Neural cell (in vitro differentiated cells): Measurements from ENCODE around the gene PLXNA4. TPM values are rescaled to one million over a fixed set of nuclear protein-coding genes. Genes with fewer than 3 reads are reported as not detected.

Experiments
- H2AFZ ChIP-seq: fragments of 200-600, 300-800 bp; sonication (generic), shearing (Covaris generic); 2 replicates; pipeline ENCODE4 v1.6.0; 2014; ENCODE audit warnings: low read depth, mild to moderate bottlenecking, antibody characterized with exemption, low read length, moderate library complexity
- H3F3A ChIP-seq: fragments of 200-600 bp; shearing (Covaris generic); 2 replicates; pipeline ENCODE4 v1.6.1; 2016; ENCODE audit warnings: mild to moderate bottlenecking, moderate library complexity, mixed read lengths, antibody characterized with exemption, low read length; ENCODE audit not compliant: insufficient read depth, poor library complexity, severe bottlenecking
- H3K27ac ChIP-seq: fragments of 200-600, 300-800 bp; sonication (generic), shearing (Covaris generic); 2 replicates; pipeline ENCODE4 v1.5.1; 2014; ENCODE audit warnings: mild to moderate bottlenecking, low read length, moderate library complexity
- H3K27me3 ChIP-seq: fragments of 300-800, 200-600 bp; sonication (generic), shearing (Covaris generic); 2 replicates; pipeline ENCODE4 v1.6.0; 2014; ENCODE audit warnings: mild to moderate bottlenecking, low read depth, low read length, moderate library complexity; ENCODE audit not compliant: insufficient read depth
- H3K36me3 ChIP-seq: fragments of 300-800, 200-600 bp; sonication (generic), shearing (Covaris generic); 2 replicates; pipeline ENCODE4 v1.5.1; 2014; ENCODE audit warnings: mild to moderate bottlenecking, antibody characterized with exemption, low read length, moderate library complexity; ENCODE audit not compliant: insufficient read depth
- H3K4me2 ChIP-seq: fragments of 300-800, 200-600 bp; sonication (generic), shearing (Covaris generic); 2 replicates; pipeline ENCODE4 v1.6.0; 2014; ENCODE audit warnings: mild to moderate bottlenecking, low read length
- H3K4me3 ChIP-seq: fragments of 300-800, 200-600 bp; sonication (generic), shearing (Covaris generic); 2 replicates; pipeline ENCODE4 v1.5.1; 2014; ENCODE audit warnings: mild to moderate bottlenecking, low read length, moderate library complexity
- H3K79me2 ChIP-seq: fragments of 200-600 bp; shearing (Covaris generic); replicated peaks from 2 replicates; pipeline ENCODE4 v1.6.0; 2014; ENCODE audit warnings: mild to moderate bottlenecking, low read length, moderate library complexity; ENCODE audit not compliant: insufficient read depth
- H3K9ac ChIP-seq: fragments of 300-800, 200-600 bp; sonication (generic), shearing (Covaris generic); 2 replicates; pipeline ENCODE4 v1.6.1; 2016; ENCODE audit warnings: mild to moderate bottlenecking, low read length, mixed read lengths
- H3K9me2 ChIP-seq: fragments of 200-600 bp; shearing (Covaris generic); 2 replicates; pipeline ENCODE4 v1.6.1; 2016; ENCODE audit warnings: mild to moderate bottlenecking, low read length, mixed read lengths; ENCODE audit not compliant: insufficient read depth
- H3K9me3 ChIP-seq: fragments of 200-600, 300-800 bp; sonication (generic), shearing (Covaris generic); 2 replicates; pipeline ENCODE4 v1.6.1; 2016; ENCODE audit warnings: mild to moderate bottlenecking, mixed run types, low read length, moderate library complexity, mixed read lengths
- H4K20me1 ChIP-seq: fragments of 200-600 bp; shearing (Covaris generic); 2 replicates; pipeline ENCODE4 v1.6.1; 2016; ENCODE audit warnings: mild to moderate bottlenecking, mixed run types; ENCODE audit not compliant: insufficient read depth
- EP300 ChIP-seq: fragments of 450-650 bp; conservative IDR thresholded peaks from 2 replicates; pipeline ENCODE4 v1.6.1; 2014; ENCODE audit warnings: antibody characterized with exemption, mild to moderate bottlenecking, moderate library complexity; ENCODE audit not compliant: poor library complexity, severe bottlenecking
- EZH2 ChIP-seq: fragments of 200-600, 300-800 bp; shearing (Covaris generic), sonication (generic); IDR thresholded peaks from 2 replicates; pipeline ENCODE4 v1.6.1; 2014; ENCODE audit warnings: antibody characterized with exemption, low read length, borderline replicate concordance, mild to moderate bottlenecking; ENCODE audit not compliant: insufficient read depth, poor library complexity, severe bottlenecking
- MXI1 ChIP-seq: fragments of 450-650 bp; conservative IDR thresholded peaks from 2 replicates; pipeline ENCODE4 v1.6.1; 2014; ENCODE audit warnings: antibody characterized with exemption, mild to moderate bottlenecking; ENCODE audit not compliant: poor library complexity, severe bottlenecking
- POLR2AphosphoS5 ChIP-seq: IDR thresholded peaks from 2 replicates; pipeline ENCODE4 v1.6.1; 2012
- RAD21 ChIP-seq: fragments of 450-650 bp; conservative IDR thresholded peaks from 2 replicates; pipeline ENCODE4 v1.6.1; 2014; ENCODE audit warnings: antibody characterized with exemption, mild to moderate bottlenecking, moderate library complexity
- SMC3 ChIP-seq: fragments of 450-650 bp; conservative IDR thresholded peaks from 2 replicates; pipeline ENCODE4 v1.6.1; 2014; ENCODE audit warnings: antibody characterized with exemption, mild to moderate bottlenecking, moderate library complexity; ENCODE audit not compliant: poor library complexity
- TAF1 ChIP-seq: IDR thresholded peaks from 2 replicates; pipeline ENCODE4 v1.6.1; 2012; ENCODE audit warnings: low read depth
- polyA plus RNA-seq: library from polyadenylated mRNA; depleted of rRNA; stranded (reverse); fragments of >200 nt; gene quantifications from 2 replicates; pipeline ENCODE4 v1.2.3, GENCODE V29; 2014
- TF ChIP-seq, protein P1 (sequence below): fragments of 450-650 bp; IDR thresholded peaks from 2 replicates; pipeline ENCODE4 v1.5.1; 2014; ENCODE audit warnings: antibody characterized with exemption, mild to moderate bottlenecking, moderate library complexity; ENCODE audit not compliant: poor library complexity, severe bottlenecking
- TF ChIP-seq, protein P2 (sequence below): IDR thresholded peaks from 2 replicates; pipeline ENCODE4 v1.6.1; 2012; ENCODE audit warnings: borderline replicate concordance

Gene PLXNA4
- polyA plus RNA-seq, 1 donor from 2014 or later, result 7.2 TPM

DNA sequence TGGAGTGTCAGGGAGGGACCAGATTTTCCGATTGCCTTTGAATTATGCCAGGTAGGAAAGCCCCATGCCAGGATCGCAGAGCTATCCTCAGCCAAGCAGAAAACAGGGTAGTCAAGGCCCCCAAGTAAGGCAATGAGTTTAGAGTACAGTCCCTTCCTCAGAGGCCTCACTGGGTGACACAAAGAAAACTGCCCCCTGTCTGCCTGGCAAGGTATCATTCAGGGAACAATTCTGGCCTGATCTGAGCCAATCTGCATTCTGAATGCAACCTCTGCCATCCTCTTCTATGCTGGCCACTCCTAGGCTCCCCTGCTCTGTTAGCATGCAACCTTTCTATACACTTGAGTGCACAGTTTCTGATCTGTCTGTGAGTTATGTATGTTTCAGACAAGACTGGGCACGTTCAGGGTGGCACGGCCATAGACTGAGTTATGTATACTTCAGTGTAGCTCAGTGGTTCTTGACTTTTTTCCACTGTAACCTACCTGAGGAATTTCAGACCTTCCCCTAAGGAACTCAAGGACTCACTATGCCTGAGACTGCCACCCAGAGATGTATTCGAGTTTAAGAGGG lies 336.8 kb downstream of the PLXNA4 start:
- TF ChIP-seq MXI1 (no peak), TAF1 (no peak), EZH2 (no peak)
- no peaks in the 10 kb centered on the region for H3K27me3 ChIP-seq
- H3F3A ChIP-seq, result no peaks in the 10 kb centered on the region

DNA sequence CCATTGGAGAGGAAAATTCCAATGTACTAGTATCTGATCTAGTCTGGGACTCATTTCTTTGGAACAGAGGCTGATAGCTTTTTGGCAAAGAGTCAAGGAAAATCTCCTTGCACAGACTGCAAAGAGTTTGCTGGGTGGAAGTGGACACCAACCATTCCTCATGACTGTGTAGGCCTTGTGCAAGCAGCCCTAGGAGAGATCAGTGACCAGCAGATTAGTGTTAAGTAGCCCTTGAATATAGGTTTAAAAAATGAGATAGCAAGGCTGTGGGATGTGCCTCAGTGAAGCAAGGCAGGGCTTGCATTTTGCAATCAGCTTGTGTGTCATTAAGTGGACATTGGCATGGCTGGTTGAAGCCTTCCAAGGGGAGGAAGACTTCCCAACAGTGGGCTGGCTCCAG lies 341.6 kb downstream of the PLXNA4 start:
- H3K27me3 ChIP-seq, result no peaks in the 10 kb centered on the region
- no peak overlapping the region for H3K9ac ChIP-seq
- no peaks in the 10 kb centered on the region for H3K9me3 ChIP-seq
- H3K79me2 ChIP-seq, result no peaks in the 10 kb centered on the region
- H3K4me2 ChIP-seq, result no peak overlapping the region
- no peak for TF ChIP-seq MXI1
- no peak for TF ChIP-seq EP300
- no peak for TF ChIP-seq EZH2
- TF ChIP-seq, protein P1, sequence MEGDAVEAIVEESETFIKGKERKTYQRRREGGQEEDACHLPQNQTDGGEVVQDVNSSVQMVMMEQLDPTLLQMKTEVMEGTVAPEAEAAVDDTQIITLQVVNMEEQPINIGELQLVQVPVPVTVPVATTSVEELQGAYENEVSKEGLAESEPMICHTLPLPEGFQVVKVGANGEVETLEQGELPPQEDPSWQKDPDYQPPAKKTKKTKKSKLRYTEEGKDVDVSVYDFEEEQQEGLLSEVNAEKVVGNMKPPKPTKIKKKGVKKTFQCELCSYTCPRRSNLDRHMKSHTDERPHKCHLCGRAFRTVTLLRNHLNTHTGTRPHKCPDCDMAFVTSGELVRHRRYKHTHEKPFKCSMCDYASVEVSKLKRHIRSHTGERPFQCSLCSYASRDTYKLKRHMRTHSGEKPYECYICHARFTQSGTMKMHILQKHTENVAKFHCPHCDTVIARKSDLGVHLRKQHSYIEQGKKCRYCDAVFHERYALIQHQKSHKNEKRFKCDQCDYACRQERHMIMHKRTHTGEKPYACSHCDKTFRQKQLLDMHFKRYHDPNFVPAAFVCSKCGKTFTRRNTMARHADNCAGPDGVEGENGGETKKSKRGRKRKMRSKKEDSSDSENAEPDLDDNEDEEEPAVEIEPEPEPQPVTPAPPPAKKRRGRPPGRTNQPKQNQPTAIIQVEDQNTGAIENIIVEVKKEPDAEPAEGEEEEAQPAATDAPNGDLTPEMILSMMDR, result no peak
- TF ChIP-seq POLR2AphosphoS5, result no peak
- TF ChIP-seq, protein P2, sequence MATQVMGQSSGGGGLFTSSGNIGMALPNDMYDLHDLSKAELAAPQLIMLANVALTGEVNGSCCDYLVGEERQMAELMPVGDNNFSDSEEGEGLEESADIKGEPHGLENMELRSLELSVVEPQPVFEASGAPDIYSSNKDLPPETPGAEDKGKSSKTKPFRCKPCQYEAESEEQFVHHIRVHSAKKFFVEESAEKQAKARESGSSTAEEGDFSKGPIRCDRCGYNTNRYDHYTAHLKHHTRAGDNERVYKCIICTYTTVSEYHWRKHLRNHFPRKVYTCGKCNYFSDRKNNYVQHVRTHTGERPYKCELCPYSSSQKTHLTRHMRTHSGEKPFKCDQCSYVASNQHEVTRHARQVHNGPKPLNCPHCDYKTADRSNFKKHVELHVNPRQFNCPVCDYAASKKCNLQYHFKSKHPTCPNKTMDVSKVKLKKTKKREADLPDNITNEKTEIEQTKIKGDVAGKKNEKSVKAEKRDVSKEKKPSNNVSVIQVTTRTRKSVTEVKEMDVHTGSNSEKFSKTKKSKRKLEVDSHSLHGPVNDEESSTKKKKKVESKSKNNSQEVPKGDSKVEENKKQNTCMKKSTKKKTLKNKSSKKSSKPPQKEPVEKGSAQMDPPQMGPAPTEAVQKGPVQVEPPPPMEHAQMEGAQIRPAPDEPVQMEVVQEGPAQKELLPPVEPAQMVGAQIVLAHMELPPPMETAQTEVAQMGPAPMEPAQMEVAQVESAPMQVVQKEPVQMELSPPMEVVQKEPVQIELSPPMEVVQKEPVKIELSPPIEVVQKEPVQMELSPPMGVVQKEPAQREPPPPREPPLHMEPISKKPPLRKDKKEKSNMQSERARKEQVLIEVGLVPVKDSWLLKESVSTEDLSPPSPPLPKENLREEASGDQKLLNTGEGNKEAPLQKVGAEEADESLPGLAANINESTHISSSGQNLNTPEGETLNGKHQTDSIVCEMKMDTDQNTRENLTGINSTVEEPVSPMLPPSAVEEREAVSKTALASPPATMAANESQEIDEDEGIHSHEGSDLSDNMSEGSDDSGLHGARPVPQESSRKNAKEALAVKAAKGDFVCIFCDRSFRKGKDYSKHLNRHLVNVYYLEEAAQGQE, result no peak
- TF ChIP-seq SMC3, result no peak
- no peaks in the 10 kb centered on the region for H3K36me3 ChIP-seq
- no peak overlapping the region for H3K27ac ChIP-seq
- no peaks in the 10 kb centered on the region for H4K20me1 ChIP-seq
- H3K4me3 ChIP-seq, result no peak overlapping the region
- no peaks in the 10 kb centered on the region for H3F3A ChIP-seq
- H2AFZ ChIP-seq, result no peak overlapping the region
- no peaks in the 10 kb centered on the region for H3K9me2 ChIP-seq

More for the DNA sequence above, 336.8 kb downstream of the PLXNA4 start:
- H3K4me2 ChIP-seq, result no peak overlapping the region
- no peaks in the 10 kb centered on the region for H4K20me1 ChIP-seq
- no peak overlapping the region for H3K9ac ChIP-seq
- no peaks in the 10 kb centered on the region for H3K79me2 ChIP-seq
- no peak overlapping the region for H3K4me3 ChIP-seq
- no peak overlapping the region for H2AFZ ChIP-seq
- H3K9me3 ChIP-seq, result no peaks in the 10 kb centered on the region
- H3K27ac ChIP-seq, result no peak overlapping the region
- H3K9me2 ChIP-seq, result no peaks in the 10 kb centered on the region
- no peaks in the 10 kb centered on the region for H3K36me3 ChIP-seq

DNA sequence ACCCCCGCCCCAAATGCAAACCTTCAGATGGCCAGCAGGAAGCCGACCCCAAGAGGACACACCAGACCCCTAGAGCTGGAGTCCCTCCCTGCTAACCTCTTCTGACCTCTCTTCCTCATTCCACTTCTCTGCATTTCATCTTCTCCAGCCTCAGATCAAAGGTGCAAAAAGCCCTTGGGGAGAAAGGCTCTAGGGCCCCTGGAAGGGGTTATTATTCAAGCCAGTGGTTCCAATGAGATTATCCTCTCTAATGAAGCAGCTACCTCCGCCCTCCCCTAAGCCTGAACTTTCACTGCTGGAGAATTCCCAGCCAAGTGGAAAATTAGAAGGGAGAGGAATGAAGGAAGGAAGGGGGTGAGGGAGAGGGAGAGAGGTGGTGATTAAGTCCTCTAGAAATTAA lies 343.9 kb downstream of the PLXNA4 start:
- no peak overlapping the region for H3K4me3 ChIP-seq
- no peak overlapping the region for H3K27ac ChIP-seq
- H3F3A ChIP-seq, result no peaks in the 10 kb centered on the region
- no peaks in the 10 kb centered on the region for H3K9me3 ChIP-seq
- H4K20me1 ChIP-seq, result no peaks in the 10 kb centered on the region
- no peaks in the 10 kb centered on the region for H3K36me3 ChIP-seq
- no peak overlapping the region for H3K9ac ChIP-seq
- no peaks in the 10 kb centered on the region for H3K27me3 ChIP-seq
- TF ChIP-seq SMC3 (no peak), EP300 (no peak), EZH2 (no peak), TAF1 (no peak), MXI1 (no peak), POLR2AphosphoS5 (no peak), RAD21 (no peak)
- TF ChIP-seq, protein P2, result no peak
- TF ChIP-seq, protein P1, result no peak
- H2AFZ ChIP-seq, result no peak overlapping the region
- H3K4me2 ChIP-seq, result no peak overlapping the region
- no peaks in the 10 kb centered on the region for H3K79me2 ChIP-seq
- H3K9me2 ChIP-seq, result no peaks in the 10 kb centered on the region
